GM06990 (cell line): ENCODE measurements around the gene PMM1.

ENCODE experiments used
- DNase-seq: peaks from one replicate; pipeline ENCODE4 v3.0.0-alpha.2; 2011; ENCODE audit not compliant: insufficient read length; ENCODE audit errors: extremely low read depth
- H3K27me3 ChIP-seq: replicated peaks from 2 replicates; pipeline ENCODE4 v1.6.0; 2011; ENCODE audit warnings: low read length; ENCODE audit not compliant: control insufficient read depth, insufficient read depth
- H3K36me3 ChIP-seq: 2 replicates; pipeline ENCODE4 v1.5.1; 2011; ENCODE audit warnings: low read length; ENCODE audit not compliant: control insufficient read depth, insufficient read depth
- H3K4me3 ChIP-seq: replicated peaks from 2 replicates; pipeline ENCODE4 v1.5.1; 2011; ENCODE audit warnings: low read depth, mild to moderate bottlenecking, control low read depth, low read length
- TF ChIP-seq, protein P1 (sequence below): IDR thresholded peaks from 2 replicates; pipeline ENCODE4 v1.5.1; 2011; ENCODE audit warnings: low read length, control low read depth, mild to moderate bottlenecking, inconsistent platforms; ENCODE audit not compliant: insufficient read depth, poor library complexity, severe bottlenecking

Gene PMM1

DNA sequence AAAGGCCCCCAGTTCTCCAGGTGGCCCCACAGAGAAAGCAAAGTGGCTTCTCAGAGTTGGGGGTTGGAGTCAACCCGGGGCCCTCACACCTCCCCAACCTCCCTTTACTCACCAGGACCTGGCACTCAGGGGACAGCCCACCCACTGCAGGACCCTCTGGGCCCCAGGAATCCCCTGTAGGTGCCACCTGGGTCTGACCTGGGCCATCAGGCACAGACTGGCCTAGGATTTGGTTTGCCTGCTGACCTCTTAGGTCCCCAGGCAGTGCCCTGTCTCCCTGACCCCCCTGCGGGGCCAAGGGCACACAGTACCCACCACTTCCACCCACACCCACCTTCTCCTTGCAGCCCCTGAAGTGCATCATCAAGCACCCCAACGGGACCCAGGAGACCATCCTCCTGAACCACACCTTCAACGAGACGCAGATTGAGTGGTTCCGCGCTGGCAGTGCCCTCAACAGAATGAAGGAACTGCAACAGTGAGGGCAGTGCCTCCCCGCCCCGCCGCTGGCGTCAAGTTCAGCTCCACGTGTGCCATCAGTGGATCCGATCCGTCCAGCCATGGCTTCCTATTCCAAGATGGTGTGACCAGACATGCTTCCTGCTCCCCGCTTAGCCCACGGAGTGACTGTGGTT is 61.4 kb downstream of the PMM1 start:
- H3K4me3 ChIP-seq: no peak overlapping the region

More for the DNA sequence above, 61.4 kb downstream of the PMM1 start:
- no peaks in the 10 kb centered on the region for H3K27me3 ChIP-seq
- TF ChIP-seq, protein P1, sequence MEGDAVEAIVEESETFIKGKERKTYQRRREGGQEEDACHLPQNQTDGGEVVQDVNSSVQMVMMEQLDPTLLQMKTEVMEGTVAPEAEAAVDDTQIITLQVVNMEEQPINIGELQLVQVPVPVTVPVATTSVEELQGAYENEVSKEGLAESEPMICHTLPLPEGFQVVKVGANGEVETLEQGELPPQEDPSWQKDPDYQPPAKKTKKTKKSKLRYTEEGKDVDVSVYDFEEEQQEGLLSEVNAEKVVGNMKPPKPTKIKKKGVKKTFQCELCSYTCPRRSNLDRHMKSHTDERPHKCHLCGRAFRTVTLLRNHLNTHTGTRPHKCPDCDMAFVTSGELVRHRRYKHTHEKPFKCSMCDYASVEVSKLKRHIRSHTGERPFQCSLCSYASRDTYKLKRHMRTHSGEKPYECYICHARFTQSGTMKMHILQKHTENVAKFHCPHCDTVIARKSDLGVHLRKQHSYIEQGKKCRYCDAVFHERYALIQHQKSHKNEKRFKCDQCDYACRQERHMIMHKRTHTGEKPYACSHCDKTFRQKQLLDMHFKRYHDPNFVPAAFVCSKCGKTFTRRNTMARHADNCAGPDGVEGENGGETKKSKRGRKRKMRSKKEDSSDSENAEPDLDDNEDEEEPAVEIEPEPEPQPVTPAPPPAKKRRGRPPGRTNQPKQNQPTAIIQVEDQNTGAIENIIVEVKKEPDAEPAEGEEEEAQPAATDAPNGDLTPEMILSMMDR: no peak
- peaks cover 79% of the 10 kb centered on the region for H3K36me3 ChIP-seq
- DNase-seq: no peak
